GM11168 (cell line): Measurements from ENCODE around the gene DRC7.

Experiments
- in situ Hi-C: fragments of 300-500 bp; cut with MboI; formaldehyde crosslinking; loops from one replicate; pipeline ENCODE4 v1.12.0; 2022; ENCODE audit warnings: low sequenced_read_pairs; ENCODE audit not compliant: unreplicated experiment

Gene DRC7

DNA sequence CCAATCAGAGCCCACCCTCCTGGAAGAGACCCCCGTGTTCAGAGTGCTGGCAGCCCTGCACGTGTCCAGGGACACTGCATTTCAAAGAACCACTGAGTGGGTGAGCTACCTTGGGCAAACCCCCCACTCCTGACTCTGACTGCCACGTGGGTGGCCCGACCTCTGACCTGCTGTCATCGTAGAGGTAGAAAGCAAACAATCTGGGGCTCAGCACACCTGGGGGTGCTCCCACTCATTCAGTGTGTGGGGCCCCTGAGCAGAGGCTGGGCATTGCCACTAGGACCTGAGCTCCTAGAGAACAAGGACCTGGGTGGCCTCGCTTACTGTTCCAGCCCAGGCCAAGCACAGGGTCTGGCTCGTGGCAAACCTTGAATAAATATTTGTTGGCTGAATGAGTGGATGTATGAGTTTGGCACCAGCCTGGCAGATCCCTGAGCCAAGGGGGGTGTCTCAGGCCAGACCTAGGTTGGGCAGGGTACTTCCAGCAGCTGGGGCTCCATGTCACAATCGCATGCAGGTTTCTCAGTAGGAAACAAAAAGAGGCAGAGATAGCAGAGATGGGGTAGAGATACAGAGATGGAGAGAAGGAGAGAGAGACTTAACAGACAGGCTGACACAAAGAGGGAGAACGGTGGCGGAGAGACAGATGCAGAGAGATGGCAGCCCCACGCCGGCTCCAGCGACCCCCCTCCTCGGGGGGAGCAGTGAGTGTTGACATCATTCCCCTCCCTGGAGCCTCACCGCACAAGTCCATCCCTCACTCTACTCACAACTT is 5.4 kb upstream of the DRC7 start:
- in situ Hi-C loops, result no loop called here

DNA sequence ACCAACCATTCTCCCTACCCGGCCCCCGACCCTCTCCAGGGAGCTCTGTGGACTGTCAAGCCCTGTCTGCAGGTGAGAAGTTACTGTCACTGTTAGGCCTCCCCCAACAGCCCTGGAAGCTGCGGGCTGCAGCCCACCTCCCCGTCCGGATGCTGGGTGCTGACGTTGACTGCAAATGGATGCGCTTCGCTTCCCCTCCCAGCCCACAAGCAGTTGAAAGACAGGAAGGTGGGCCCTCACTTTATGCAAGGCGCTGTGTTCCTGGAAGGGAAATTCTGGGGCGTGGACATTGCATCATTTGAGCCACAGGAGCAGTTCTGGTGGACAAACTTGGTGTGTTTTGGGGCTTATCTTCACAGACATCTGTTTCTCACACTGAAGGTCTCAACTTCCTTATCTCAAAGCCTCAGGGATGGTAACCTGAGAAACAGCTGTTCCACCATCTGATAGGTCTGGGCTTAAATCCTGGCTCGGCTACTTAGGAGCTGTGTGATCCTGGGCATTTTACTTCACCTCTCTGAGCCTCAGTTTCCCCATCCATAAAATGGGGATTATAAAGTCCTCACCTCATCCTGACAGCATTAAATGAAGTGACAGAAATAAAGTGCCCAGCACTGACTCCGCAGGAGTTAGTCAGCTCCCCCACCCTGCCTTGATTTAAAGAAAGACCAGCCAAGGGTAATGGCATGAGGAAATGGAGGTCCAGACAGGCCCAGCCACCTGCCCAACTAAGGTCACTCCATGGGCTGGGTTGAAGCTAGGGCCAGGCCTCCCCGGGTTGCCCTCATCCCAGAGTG is 4.6 kb upstream of the DRC7 start:
- in situ Hi-C loops, result no loop called here

DNA sequence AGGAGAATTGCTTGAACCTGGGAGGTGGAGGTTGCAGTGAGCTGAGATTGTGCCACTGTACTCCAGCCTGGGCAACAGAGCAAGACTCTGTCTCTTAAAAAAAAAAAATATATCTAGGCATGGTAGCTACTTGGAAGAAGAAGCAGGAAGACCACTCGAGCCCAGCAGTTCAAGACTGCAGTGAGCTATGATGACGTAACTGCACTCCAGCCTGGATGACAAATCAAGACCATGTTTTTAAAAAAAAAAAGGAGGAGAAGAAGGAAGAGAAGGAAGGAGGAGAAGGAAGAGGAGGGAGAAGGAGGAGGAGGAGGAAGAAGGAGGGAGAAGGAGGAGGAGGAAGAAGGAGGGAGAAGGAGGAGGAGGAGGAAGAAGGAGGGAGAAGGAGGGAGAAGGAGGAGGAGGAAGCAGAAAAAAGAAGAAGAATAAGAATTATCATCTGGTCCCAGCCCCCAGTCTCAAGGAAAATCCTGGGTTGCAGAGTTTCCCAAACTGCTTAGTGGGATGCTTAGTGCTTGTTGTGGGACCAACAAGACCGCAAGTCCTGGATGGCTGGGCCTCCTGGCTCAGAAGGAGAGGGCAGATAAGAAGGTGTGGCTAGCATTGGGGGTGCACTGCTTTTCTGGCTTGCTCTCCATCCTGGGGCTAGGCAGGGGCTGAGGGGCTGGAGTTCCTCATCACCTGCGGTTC is 3.7 kb upstream of the DRC7 start:
- in situ Hi-C loops, result no loop called here

DNA sequence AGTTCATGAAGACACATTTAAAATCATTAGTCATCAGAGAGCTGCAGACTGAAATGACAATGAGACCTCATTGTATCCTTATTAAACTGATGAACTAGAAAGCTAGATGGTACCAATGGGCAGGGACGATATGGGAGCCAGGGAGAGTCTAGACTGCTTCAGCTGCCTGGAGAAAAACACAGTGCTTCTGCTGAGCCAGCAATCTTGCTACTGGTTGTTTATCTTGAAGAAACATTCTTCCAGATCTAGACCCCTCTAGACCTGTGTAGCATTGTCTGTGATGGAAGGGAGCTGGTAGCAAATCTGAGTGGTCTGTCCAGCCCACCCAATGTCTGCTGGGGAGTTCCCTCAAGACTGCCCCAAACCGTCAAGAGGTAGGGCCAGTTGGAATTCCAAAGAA is 2.0 kb upstream of the DRC7 start:
- in situ Hi-C loops, result no loop called here

DNA sequence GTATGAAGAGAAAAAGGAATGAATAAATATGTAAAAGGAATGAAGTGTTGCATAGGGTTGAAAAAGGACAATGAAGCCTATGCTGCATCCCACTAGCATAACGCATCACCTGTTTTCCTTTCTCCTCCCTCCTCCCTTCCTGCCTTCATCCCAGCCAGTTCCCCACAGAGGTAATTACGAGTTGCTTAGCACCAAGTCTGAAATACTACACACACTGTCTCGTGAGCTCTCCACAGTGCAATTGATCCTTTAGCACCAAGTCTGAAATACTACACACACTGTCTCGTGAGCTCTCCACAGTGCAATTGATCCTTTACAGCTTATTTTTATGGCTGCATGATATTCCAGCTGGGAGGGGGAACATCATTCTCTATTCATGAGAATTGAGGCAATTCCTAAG is 1.1 kb upstream of the DRC7 start:
- in situ Hi-C loops, result no loop called here

DNA sequence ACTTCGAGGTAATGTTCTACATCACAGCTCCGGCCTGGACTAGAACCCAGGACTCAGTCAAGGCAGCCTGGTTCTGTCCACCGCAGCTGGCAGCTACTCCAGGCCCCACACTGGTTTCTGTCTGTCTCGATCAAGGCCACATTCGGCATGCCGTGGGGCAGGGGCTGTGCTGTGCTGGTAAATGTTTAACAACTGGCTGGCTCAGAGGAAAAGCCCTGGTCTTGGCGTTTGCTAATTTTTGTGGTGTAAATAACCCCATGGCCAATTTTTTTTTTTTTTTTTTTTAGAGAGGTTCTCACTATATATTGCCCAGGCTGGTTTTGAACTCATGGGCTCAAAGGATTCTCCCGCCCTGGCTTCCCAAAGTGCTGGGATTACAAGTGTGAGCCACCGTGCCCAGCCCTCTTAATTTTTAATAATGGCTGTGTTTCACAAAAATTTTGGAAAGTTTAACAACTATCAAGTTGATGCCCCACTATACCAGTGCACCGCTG is 328 bp upstream of the DRC7 start:
- in situ Hi-C loops, result no loop called here

DNA sequence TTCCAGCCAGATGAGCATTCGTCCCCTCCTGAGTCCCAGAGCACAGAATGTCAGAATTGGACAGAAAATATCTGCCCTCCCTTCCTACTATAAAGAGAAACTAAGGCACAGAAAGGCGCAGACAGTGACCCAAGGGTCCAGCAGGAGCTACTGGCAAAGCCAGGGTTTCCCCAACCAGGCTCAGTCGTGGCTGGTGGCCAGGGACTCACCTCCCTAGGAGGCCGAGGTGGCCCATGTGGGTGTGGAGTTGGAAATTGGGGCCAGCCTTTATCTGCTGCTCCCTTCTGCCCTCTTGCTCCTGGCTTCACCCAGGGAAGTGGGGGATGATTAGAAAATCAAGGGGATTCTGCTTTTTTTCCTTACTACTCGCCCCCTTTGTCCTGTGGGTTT is 1.1 kb downstream of the DRC7 start:
- in situ Hi-C loops, result no loop called here

DNA sequence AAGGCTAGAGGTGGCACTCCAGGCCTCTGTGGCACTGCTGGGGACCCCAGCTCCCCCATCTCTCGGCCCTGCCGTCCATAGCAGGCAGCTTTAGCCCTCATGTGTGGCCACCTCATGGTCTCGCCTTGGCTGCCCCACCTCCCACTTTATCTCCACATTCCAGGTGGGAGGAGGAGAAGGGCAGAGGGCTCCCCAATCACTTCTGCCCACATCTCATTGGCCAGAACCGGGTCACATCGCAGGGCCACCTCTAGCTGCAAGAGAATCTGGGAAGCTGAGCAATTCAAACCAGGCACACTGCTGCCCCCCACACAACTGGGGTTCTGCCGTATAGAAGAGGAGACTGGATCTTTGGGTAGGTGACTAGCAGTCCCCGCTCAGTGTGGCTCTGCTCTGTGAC is 1.6 kb downstream of the DRC7 start:
- in situ Hi-C loops, result no loop called here

DNA sequence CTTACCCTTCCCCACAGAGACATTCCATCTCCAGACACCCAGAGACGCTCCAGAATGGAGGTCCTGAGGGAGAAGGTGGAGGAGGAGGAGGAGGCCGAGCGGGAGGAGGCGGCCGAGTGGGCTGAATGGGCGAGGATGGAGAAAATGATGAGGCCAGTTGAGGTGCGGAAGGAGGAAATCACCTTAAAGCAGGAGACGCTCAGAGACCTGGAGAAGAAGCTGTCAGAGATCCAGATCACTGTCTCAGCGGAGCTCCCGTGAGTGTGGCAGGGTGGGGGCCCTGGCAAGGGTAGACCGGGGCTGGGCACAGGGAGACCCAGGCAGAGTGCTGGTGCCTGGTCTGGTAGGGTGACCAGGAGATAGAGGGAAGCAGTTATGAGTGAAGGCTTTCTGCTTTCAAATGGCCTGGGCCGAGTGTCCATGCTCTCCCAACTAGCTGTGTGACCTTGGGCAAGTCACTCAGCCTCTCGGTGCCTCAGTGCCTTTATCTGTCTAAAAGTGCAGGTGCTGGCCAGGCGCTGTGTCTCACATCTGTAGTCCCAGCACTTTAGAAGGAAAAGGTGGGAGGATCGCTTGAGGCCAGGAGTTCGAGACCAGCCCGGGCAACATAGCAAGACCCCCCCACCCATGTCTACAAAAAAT is 3.4 kb downstream of the DRC7 start:
- in situ Hi-C loops, result no loop called here

DNA sequence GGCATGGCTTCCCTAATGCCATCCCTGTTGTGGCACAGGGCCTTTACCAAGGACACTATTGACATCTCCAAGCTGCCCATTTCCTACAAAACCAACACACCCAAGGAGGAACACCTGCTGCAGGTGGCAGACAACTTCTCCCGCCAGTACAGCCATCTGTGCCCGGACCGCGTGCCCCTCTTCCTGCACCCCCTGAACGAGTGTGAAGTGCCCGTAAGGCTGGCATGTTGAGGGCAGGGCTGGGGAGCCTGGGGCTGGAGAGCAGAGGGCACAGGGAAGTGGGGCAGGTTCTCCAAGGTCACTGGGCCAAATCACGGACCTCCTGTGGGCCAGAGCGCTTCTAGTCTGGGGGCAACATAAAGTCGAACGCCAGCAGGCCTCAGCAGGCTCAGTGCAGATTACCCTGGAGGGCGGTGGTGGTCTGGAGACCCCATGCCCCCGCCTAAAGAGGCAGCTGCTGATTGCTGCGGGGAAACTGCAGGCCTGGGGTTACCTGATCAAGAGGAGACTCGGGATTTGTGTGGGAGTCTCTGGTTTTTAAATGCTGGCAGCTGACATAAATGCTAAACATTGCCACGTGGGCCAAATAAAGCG is 4.3 kb downstream of the DRC7 start:
- in situ Hi-C loops, result no loop called here

DNA sequence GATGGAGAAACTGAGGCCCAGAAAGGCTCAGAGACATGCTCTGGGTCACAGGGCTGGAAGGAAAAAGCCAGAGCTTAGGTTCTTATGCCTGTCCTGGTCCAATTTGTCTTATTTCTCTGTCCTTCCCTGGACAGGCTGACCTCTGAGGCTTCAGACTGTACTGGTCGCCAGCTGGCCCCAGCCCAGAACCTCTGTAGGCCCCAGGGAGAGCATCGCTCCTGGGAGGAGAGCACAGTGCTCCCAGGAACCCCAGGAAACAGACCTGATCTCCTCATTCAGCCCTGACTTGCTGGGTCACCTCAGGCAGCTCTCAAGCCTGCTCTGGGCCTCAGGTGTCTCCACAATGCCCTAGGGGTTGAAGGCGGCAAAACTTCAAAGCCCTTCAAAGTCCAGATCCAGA is 4.9 kb downstream of the DRC7 start:
- in situ Hi-C loops, result no loop called here

DNA sequence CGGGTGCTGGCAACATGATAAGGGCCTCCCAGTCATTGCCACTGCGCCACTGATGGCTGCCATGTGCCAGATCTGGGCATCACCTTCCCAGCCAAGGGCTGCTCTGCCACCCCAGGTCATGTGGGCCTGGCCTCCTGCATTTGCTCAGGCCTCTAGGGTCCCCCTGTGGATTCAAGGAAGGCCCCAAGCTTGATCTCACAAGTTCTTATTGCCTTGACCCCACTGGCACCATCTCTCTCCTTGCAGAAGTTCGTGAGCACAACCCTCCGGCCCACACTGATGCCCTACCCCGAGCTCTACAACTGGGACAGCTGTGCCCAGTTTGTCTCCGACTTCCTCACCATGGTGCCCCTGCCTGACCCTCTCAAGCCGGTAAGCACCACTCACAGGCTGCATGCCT is 5.3 kb downstream of the DRC7 start:
- in situ Hi-C loops, result no loop called here

DNA sequence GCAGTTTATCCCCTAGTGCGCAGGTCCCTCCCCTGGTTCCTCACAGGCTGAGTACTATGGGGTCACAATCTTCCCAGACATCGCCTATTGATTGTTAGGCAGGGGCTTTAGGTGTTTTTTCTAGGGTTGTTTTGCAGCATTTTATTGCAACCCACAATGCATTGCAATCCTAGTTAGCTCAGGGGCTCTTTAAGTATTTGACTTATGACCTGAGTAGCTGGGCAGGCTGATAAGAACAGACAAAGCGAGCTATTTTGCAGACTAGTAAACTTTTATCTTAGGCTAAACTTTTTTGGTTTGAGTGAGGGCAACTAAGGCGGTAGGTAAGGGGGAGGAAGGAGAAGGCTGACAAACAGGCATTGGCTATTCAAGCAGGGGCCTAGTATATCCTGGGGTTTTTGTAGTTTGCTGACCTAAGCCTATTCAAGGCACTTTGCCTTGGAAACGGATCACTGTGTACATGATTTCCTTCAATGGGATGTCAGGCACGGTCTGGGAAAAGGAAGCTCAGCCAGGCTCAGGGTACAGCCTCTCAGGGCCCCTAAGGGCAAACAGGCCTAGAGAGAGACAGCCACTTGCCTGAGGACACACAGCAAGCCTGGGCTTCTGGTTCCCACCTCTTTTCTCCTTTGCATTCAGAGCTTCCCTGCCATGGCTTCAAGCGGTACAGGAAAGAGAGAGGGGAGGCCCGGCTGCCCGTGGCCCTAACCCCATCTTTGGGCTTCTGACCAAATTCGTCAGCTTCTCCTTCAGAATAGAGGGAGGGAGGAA is 6.4 kb downstream of the DRC7 start:
- in situ Hi-C loops, result no loop called here

DNA sequence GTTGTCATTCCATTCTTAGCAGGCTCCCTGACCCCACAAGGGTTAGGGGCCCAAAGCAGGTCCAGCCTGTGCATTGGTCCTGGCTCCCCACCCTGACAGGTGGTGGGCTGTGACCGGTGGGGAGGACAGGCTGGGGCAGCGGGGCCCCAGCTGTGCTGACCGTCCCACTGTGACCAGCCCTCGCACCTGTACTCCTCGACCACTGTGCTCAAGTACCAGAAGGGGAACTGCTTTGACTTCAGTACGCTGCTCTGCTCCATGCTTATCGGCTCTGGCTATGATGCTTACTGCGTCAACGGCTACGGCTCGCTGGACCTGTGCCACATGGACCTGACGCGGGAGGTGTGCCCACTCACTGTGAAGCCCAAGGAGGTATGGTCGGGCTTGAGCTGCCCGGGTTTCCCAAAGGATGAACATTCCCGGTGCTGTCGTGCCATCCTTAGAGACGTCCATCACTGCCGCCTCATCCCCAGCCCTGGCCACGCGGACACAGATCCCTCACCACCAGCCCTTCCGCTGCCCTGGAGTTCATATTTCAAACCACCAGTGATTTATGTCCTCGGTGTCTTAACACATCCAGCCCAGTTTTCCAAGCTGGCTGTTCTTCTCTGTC is 7.3 kb downstream of the DRC7 start:
- in situ Hi-C loops, result no loop called here

DNA sequence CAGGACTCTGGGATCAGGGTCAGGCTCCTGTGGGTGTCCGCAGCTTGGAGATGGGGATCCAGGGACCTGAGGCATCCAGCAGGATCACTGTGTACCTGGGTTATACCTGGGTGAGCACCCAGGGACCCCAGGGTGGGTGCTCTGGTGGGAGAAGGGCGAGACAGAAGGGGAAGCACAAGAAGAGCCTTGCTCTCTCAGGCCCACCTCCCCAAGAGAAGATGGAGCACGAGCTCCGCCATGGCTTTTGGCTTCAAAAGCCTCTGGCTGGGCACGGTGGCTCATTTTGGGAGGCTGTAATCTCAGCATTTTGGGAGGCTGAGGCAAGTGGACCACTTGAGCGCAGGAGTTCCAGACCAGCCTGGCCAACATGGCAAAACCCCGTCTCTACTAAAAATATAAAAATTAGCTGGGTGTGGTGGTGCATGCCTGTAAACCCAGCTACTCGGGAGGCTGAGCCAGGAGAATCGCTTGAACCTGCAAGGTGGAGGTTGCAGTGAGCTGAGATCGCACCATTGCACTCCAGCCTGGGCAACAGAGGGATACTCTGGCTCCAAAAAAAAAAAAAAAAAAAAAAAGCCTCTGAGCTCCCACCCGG is 8.9 kb downstream of the DRC7 start:
- in situ Hi-C loops, result no loop called here

DNA sequence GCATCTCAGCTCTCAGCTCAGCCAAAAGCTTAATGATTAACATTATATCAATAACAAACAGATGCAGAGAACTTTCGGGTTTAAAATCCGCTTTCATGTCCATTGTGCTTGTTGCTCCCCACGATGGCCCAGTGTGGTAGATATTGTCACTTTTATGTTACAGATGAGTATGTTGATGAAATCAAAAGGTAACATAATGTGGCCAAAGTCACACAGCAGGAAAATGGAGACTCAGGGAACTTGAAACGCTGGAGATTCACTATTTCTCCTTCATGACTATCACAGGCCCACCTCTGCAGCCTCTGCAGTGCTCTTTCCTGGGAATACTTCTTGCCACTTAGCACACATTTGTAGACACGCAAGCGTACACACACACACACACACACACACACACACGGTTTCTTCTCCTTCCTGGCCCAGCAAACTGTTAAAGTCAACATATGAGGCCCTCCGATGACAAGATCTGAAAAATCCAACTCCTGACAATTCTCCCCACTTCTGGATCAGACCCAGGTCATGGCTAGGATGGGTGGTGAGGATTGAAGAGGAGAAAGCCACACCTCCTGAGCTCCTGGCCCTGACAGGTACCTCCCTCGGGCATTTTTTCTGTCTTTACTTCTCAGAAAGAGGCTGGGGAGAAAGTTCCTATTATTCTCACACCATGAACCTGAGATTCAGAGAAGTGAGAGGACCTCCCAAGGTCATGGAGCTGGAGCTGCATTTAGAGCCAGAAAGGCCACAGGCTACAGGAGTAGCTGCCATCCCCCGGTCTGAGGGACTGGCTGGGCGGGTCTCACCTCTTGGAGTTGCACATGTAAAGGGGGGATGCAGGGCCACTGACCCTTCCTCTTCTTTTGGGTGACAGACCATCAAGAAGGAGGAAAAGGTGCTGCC is 9.7 kb downstream of the DRC7 start:
- in situ Hi-C loops, result no loop called here

DNA sequence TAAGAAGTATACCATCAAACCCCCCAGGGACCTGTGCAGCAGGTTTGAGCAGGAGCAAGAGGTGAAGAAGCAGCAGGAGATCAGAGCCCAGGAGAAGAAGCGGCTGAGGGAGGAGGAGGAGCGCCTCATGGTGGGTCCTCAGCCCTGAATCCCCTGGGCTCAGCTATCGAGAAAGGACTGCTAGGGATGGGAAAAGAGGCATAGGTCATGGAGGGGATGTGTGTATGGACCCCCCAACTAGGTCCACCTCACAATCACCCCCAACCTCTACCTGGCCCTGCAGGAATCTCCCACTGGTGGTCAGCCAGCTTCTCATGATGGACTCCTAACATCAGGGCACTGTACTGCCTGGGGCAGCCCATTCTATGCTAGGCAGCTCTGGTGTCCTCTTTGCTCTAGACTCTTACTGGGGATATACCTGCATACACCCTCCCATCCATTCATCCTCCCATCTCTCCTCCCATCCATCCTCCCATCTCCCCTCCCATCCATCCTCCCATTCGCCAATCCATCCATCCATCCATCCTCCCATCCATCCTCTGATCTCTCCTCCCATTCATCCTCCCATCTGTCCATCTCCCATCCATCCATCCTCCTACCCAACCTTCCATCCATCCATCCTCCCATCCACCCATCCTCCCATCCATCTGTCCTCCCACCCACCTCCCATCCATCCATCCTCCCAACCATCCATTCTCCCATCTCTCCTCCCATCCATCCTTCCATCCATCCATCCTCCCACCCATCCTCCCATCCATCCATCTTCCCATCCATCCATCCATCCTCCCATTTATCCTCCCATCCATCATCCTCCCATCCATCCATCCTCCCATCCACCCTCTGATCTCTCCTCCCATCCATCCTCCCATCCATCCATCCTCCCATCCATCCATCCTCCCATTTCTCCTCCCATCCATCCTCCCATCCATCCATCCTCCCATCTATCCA is 10.6 kb downstream of the DRC7 start:
- in situ Hi-C loops, result no loop called here
